22Rv1 (cell line): ENCODE data around the gene TXNRD2.

Experiments
- ZFX ChIP-seq: fragments of 450-650 bp; IDR thresholded peaks from 2 replicates; pipeline ENCODE4 v1.6.1; 2017; ENCODE audit warnings: antibody characterized with exemption, borderline replicate concordance
- TF ChIP-seq, protein P1 (sequence below): fragments of 450-650 bp; IDR thresholded peaks from 2 replicates; pipeline ENCODE4 v1.5.1; 2017; ENCODE audit warnings: mild to moderate bottlenecking

DNA sequence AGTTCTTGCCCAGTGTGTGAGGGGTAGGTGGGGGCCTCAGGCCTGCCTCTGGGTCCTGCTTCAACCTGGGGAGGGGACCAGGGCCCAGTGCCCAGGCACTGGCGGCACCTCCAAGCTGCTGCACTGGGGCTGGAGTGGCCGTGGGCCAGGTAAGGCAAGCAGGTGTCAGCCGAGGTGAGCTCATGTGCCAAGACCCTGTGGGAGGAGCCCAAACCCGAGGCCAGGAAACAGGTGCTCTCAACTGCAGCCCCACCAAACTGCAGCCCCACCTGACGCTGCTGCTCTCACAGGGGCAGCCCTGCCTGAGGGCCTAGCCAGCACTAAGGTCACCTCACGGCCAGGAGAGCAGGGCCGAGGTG is 68.9 kb downstream of the TXNRD2 start:
- TF ChIP-seq, protein P1, sequence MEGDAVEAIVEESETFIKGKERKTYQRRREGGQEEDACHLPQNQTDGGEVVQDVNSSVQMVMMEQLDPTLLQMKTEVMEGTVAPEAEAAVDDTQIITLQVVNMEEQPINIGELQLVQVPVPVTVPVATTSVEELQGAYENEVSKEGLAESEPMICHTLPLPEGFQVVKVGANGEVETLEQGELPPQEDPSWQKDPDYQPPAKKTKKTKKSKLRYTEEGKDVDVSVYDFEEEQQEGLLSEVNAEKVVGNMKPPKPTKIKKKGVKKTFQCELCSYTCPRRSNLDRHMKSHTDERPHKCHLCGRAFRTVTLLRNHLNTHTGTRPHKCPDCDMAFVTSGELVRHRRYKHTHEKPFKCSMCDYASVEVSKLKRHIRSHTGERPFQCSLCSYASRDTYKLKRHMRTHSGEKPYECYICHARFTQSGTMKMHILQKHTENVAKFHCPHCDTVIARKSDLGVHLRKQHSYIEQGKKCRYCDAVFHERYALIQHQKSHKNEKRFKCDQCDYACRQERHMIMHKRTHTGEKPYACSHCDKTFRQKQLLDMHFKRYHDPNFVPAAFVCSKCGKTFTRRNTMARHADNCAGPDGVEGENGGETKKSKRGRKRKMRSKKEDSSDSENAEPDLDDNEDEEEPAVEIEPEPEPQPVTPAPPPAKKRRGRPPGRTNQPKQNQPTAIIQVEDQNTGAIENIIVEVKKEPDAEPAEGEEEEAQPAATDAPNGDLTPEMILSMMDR = no peak
- no peak for TF ChIP-seq ZFX
